Endothelial cell of hepatic sinusoid (primary cell): ENCODE data around the gene SHLD2.
"Not testable (repeated sequence)": the region's sequence is repeated elsewhere in the genome, so short reads cannot be mapped to it uniquely, and the experiment has no call there.

Source experiments
- in situ Hi-C: cut with HindIII; loops from 2 replicates; pipeline ENCODE4 v1.10.0; 2017; ENCODE audit warnings: low sequenced_read_pairs

The SHLD2 gene

DNA sequence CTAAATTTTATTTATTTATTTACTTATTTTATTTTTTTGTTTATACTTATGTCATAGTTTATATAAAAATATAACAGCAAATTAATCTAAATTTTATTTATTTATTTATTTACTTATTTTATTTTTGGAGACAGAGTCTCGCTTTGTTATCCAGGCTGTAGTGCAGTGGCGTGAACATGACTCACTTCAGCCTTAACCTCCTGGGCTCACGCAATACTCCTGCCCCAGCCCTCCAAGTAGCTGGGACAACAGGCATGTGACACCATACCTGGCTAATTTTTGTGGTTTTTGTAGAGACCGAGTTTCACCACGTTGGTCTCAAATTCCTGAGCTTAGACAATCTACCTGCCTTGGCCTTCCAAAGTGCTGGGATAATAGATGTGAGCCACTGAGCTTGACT is 115.3 kb downstream of the SHLD2 start:
- in situ Hi-C loops, result not testable (repeated sequence)

GRCh38 chr10:87211848-87212247 is 116.8 kb downstream of the SHLD2 start:
- in situ Hi-C loops, result not testable (repeated sequence)

DNA sequence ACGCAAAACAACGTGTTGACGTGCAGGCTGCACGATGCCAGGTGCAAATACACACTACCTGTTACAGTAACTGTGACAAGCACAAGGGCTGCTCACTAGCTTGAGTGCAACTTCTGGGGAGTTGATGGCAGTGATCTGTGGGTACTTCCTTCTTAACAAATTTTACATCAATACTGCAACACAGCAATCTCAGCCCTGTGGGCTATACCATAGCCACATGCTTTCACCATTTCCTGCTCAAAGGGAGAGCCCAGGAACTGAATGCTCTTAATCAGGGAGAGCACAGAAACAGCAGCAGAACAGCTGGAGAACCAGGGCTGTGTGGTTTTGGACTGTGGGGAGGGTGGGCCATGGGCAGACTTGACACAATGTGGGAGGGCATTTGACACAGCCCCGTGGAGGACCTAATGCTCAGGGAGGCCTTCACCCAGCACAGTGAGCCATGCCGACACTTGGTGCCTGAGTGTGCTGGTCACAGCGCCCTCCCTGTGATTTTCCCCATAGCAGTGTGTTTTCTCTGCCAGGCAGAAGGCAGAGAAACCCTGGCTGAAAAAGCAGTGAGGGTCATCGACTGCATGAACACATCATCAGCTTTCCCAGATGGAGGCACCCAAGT is 118.3 kb downstream of the SHLD2 start:
- in situ Hi-C loops, result not testable (repeated sequence)

DNA sequence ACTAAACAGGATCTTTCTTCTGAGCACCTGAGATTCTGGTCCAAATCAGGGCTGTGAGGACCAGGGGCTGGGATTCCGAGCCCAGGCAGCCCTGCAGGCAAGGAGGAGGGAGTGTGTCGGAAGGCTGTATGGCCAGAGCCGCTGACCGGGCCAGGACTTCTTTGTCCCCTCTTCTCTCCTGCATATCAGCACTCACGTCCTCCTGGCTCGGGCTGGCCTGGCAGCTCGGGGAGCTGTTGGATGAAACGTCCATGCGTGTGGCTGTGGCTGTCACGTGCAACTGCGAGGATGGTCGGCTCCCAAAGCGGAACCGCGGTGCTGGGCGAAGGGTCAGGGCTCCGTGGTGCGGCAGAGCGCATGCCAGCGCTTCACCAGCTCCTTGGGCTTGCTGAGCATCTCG is 118.8 kb downstream of the SHLD2 start:
- in situ Hi-C loops, result not testable (repeated sequence)

DNA sequence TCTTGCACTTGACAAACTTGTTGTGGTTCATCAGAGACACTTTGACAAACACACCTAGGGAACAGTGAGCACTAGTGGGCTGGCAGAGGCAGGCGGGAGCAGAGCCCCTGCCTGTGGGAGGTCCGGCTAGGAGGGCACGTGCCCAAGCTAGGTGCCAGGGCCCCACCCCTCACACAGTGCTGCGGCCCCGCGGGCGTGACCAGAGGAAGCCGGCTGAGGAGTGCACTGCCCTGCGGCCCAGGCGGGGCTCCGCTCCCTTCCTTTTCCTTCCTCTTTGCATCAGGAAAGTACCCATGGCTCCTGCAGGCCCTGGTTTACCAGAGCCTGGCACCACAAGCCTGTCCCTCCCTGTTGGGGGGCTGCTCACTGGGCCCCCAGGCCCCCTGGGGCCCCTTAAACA is 121.1 kb downstream of the SHLD2 start:
- in situ Hi-C loops, result not testable (repeated sequence)

DNA sequence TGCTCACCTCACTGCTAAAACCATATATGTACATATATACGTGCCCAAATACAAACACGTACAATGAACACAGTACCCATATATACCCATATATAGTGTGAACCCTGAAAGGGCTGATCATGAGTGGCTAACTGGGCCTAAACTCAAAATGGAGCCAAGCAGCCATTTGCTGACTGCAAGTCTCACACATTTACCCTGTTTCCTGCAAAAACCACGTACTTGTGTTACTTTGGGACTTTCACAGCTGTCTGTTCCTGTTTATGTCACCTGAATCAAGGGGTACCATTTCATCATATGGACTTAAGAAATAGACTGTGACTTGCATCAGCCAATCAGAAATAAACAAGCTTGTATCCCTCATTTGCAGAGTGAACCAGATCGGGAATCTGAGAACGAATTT is 124.4 kb downstream of the SHLD2 start:
- in situ Hi-C loops, result not testable (repeated sequence)

DNA sequence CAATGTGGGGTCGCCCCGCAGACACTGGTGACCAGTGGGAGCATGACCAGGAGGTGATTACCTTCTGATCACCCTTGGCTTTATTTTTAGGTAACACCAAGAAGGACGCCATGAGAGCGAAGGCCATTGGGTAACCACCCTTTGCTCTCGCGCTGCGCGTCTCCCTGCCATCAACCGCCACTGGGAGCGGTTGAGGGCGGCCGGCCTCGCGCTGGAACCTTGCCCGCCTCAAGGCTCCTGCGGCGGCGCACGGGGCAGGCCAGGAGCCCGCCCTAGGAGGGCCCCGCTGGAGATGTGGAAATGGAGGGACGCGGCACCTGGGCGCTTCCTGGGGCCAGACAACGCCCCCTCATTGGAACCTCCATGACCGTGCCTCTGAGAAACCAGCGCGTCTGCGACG is 127.8 kb downstream of the SHLD2 start:
- in situ Hi-C loops, result not testable (repeated sequence)

GRCh38 chr10:87225148-87225547 is 130.1 kb downstream of the SHLD2 start, which contains the start of gene NUTM2A:
NUTM2A (plus strand) TSS chr10:87225448; CDS start chr10:87225831, 383 bp downstream.
- in situ Hi-C loops, result not testable (repeated sequence)

GRCh38 chr10:87228247-87228646 is 133.2 kb downstream of the SHLD2 start:
- in situ Hi-C loops, result not testable (repeated sequence)

GRCh38 chr10:87229211-87229610 is 134.2 kb downstream of the SHLD2 start:
- in situ Hi-C loops, result not testable (repeated sequence)

- in situ Hi-C loops, result not testable (repeated sequence)
Observed at GRCh38 chr10:87234854-87235253, 139.8 kb downstream of the SHLD2 start.

GRCh38 chr10:87237244-87237643 is 142.2 kb downstream of the SHLD2 start:
- in situ Hi-C loops, result not testable (repeated sequence)

GRCh38 chr10:87239346-87239808 is 144.4 kb downstream of the SHLD2 start:
- in situ Hi-C loops, result not testable (repeated sequence)
